Activated T-helper 1 cell treated with anti-CD3 and anti-CD28 coated beads, Interleukin-2, amount 50 U/mL, for 16 hours (primary cell): Measurements from ENCODE around the gene MREG.
"Not testable (repeated sequence)": the region's sequence is repeated elsewhere in the genome, so short reads cannot be mapped to it uniquely, and the experiment has no call there.

Experiments used
- DNase-seq, 2 donors: peaks; one replicate each; pipeline ENCODE4 v3.0.0-alpha.2; 2020; ENCODE audit warnings: low read depth in 1 of 2, low spot score in 1 of 2

Gene MREG

DNA sequence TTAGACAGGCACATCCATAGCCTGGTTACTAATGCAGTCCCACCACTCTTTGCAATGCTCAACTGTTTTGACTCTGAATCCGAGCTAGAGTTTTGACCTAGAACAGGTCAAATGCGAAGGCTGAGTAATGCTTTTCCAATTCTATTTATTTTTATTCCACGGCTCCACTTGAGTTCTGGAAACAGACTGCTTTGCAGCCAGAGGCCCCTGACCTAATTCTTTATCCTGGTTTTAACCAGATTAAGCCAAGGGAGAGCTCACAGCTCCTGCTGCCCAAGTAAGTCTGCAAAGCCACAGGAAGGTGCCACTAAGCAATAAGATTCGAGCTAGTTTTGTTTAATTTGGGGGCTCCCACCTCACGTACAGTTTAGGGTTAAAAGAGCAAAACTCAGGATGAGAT lies 51.4 kb downstream of the MREG start:
- DNase-seq, result no peak

GRCh38 chr2:215958257-215958656 lies 55.1 kb downstream of the MREG start:
- no peak for DNase-seq

- DNase-seq, result not testable (repeated sequence)
Measured at GRCh38 chr2:215957354-215958122, 55.8 kb downstream of the MREG start.

DNA sequence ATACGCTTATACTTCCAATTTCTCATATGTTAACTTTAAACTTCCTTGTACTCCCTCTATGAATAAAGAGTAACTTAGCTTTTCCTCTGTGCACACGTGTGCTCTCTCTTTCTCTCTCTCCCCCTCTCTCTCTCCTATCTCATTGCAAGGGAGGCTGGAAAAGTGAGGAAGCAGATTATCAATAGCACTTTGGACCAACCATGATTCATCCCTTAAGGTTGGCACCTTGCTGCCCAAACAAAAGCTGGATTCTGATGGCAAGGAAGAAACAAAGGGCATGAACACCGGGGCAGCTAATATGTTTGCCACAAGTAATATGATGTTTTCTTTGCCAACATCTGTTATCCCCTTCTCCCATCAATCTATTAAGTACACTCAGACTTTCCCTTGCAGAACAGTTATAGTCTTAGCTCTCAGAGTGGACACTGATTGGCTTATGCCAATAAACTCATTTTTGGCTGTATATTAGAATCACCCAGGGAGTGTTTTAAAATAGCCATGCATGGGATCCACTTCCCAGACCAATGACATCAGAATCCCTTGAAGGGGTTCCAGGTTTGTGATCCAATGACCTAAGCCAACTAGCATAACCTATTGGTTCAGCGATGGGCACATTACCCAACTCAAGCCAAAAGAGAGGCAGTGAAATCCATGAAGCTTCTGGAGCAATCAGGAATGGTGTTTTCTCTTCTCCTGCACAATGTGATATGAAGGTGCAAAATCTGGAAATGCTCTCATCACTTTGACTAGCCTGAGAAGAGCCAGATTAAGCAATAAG lies 60.3 kb downstream of the MREG start:
- no peak for DNase-seq

DNA sequence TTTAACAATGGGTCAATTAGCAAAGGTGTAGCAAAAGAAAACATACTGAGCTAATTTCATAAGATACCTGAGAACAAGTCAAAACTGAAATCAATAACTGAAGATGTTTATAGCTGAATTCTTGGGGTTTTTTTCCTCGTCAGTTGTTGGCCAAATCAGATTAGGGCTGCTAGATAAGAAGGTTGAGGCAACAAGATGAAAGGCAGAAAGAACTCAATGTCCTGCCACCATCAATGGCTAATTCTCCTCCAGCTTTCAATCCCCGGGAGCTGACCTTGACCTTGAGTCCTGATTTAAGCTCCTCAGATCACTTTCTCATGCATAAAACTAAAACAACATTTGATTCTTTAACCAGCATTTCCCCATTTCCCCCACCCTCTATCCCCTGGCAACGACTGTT lies 61.8 kb downstream of the MREG start:
- no peak for DNase-seq

- DNase-seq, result no peak
Measured at GRCh38 chr2:215949991-215950404, 63.4 kb downstream of the MREG start.

DNA sequence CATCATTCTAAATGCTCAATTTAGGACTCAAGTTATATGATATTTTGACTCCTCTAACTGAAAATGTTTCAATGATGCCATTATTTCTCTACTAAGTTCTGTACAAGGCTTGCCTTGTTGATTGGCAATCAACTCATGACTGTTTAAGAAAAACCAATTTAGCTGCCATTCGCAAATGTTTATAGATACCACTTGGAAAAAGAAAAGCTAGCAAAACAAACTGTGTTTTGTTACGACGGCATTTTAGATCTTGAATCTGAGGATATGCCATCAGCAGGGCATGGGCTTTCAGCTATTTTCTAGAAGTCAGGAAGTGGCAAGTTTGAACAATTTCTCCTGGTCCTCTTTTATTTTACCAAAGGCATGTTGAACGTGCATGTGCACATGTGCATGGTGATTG lies 65.3 kb downstream of the MREG start:
- no peak for DNase-seq

DNA sequence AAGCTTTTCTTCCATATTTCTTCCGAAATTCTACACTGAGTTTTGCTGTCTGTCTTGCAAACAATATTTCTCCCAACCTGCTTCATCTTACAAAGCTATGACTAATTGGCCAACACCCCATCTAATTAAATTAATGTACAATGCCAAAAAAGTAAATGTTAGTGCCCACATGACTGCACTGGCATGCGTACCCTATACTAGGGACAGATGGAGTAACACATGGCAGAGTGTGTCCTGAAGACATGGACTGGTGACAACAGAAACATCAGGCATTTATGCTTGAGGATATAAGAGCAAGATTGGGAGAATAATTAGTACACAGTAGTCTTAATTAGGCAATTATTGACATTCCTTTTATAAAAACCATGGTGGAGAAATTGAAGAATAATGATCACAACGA lies 66.8 kb downstream of the MREG start:
- DNase-seq, result no peak

GRCh38 chr2:215942194-215942593 lies 71.2 kb downstream of the MREG start:
- no peak for DNase-seq

DNA sequence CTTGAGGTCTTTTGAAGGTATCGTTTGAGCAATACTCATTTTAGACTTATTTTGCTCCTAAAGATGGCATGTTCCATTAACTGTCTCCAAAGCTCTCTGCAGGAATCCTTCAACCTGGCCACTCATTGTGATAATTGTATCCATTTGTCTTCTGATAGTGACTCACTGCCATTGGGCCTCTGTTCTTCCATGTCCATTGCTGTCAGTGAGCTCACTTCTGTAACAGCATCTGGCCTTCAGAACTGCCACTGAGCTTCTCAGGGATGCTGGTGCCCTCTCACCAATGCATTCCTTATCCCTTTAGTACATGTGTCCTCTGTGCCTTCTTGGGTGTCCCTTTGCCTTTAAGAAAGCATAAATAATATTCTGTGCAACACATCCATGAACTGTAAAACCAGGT lies 71.6 kb downstream of the MREG start:
- no peak for DNase-seq

DNA sequence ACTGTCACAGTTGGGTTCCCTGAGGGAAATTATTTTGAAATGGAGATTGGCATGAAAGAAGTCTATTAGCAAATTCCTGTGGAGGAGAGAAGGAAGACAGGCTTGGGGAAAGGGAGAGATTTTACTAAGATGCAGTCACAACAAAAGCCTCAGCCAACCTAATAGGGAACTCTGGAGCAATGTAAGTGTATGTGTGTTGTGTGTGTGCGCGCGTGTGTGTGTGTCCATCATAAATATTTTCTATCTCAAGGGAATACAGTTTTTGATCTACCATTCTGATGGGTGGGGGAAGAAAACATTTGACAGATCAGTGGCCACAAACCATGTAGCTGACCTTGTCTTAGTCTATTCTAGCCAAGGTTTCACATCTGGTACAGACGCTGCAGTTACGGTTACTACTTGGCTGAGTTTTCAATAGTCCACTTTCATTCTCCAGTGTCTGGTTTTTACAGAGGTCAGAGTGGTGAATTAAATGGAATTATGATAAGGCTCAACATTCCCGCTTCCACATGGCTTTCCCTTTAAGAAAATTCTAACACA lies 72.6 kb downstream of the MREG start:
- DNase-seq, result no peak

DNA sequence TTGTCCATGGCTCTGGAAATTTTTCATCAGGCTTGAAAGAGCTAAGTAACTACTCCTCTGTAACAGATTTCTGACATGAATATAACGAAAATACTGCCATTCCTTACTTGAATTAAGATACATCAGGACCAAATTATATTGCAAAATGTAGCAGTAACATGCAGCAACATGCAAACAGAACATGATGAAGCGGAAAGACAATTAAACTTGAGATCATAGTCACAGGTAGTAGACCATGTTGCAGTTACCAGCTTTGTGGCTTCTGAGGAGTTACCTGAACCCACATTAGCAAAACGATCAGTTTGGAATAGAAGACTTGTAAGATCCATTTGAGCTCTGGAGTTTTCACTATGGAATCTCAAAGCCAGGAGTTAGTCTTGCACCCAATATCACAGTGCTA lies 76.2 kb downstream of the MREG start:
- DNase-seq, result no peak

DNA sequence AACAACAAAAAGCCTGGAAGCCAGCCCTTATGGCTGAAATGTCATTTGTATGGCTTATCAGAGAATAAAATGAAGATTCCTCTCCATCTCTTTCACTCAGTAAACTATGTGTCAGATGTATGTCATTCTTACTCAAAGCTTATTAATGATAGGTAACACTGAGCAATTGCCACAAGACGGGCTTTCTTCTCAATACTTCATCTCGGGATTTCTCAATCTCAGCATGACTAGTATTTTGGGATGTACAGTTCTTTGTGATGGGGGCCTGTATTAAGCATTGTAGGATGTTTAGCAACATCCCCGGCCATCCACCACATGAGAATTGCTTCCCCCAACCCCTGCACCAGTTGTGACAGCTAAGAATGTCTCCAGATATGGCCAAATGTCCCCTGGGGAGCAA lies 80.2 kb downstream of the MREG start:
- no peak for DNase-seq

GRCh38 chr2:215931256-215931903 lies 82.0 kb downstream of the MREG start:
- no peak for DNase-seq

DNA sequence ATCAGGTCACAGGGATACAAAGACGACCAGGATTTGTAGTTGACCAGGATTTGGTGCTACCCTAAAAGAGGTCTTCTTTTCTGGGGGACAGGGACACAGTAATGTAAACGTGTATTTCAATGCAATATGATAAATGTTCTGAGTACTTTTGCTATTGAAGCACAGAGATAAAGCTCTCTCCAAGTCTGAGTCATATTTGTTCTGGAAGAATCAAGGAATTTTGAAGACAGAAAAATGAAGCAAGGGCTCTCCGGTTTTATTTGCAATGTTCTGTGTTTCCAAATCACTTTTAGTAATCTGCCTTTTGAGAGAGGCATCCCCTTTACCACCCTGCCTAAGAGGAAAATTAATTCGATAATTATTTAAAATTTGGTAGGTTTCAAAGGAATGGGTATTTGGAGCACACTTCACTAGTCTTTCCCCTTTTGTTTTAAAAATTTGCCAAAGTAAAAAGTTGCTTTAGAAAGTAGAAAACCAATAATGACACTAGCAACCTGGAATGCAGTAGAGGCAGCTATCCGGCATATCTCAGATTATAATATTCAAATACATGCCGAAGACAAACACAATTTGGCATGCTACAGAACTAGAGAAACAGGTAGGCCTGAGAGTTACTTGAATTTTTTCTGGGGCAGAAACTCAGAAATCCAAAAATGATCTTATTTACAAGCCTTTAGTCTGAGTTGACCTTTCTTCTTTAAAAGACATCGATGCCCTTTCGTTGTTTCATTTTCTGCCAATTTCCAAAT lies 82.7 kb downstream of the MREG start:
- no peak for DNase-seq

DNA sequence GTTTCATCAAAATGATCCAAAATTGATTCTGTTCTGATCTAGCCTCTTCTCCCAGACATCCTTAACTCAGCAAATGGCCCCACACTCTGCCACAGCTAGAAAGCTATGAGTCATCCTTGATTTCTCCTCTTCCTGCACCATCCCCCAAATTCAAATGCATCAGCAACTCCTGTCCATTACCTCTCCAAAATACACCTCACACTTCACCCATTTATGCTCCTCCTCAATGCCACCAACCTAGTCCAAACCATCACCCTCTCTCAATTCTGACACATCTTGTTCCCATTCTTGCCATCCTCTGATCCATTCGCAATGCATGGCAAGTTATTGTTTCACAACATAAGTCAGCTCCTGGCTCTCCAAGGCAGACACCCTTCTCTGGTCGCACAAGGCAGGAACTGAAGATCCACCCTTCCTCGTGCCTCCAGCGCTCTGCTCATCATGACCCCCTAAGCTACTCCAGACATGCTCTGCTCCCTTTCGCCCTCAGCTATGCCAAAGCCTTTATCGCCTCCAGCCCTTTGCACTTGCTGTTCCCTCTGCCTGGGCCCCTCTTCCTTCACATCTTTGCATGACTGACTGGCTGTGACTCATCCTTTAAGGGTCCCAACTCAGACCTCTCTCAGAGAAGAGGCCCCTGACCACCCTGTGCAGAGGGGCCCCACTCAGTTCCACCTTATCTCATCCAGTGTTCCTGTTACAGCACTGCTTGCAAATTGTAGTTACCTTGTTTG lies 83.6 kb downstream of the MREG start:
- DNase-seq, result no peak

DNA sequence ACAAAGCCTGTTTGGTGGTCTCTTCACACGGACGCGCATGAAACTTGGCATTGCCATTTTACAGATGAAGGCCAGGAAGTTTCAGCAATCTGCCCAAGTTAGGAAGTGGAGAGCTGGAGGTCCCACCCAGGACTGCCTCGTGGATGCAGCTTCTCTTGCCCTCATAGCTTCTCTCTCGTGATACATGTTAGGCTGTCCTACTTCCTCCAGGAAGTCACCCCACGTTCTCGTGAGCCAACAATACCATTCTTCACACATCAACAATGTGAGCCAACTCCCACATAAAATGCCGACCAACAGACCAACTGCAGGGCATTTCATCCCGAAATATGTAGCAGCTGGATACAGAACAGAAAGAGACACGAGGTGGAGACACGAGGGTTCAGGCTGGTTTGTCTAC lies 85.3 kb downstream of the MREG start:
- no peak for DNase-seq

GRCh38 chr2:215926992-215927391 lies 86.4 kb downstream of the MREG start:
- not testable (repeated sequence) for DNase-seq

GRCh38 chr2:215921895-215922294 lies 91.5 kb downstream of the MREG start:
- no peak for DNase-seq
